AG08396 (cell line): ENCODE data around the gene TSPYL1.
"Not testable (repeated sequence)": the region's sequence is repeated elsewhere in the genome, so short reads cannot be mapped to it uniquely, and the experiment has no call there.

ENCODE experiments used
- DNase-seq: peaks from one replicate; pipeline ENCODE4 v3.0.0; 2012; ENCODE audit warnings: low spot score, mixed read lengths

Gene TSPYL1

DNA sequence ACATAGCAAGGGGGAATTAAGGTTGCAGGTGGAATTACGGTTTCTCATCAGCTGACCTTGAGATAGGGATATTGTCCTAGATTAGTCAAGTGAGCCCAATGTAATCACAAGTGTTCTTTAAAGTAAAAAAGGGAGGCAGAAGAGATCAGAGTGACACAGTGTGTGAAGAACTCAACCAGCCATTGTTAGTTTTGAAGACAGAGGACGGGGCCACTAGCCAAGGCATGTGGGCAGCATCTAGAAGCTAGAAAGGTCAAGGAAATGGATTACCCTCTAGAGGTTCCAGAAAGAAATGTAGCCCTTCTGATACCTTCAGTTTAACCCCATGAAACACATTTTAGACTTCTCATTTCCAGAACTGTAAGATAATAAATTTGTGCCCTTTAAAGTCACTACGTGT, 18.5 kb upstream of the TSPYL1 start:
- DNase-seq: no peak

DNA sequence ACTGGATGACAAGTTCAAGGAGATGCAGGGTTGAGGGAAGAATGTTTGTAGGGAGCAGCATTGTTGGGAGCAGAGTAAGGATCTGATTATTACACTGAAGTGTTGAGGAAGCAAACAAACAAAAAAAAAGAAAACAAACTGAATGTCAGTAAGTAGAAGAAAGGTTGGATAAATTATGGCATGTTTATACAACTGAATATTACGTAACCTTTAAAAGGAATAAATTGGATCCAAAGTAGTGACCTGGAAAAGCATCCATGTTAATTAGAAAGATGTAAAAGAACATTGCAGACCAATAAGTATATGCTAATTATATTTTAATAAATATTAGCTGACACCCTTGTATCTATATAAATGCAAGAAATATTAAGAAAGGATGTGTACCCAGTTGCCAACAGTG, 12.8 kb upstream of the TSPYL1 start:
- no peak for DNase-seq

DNA sequence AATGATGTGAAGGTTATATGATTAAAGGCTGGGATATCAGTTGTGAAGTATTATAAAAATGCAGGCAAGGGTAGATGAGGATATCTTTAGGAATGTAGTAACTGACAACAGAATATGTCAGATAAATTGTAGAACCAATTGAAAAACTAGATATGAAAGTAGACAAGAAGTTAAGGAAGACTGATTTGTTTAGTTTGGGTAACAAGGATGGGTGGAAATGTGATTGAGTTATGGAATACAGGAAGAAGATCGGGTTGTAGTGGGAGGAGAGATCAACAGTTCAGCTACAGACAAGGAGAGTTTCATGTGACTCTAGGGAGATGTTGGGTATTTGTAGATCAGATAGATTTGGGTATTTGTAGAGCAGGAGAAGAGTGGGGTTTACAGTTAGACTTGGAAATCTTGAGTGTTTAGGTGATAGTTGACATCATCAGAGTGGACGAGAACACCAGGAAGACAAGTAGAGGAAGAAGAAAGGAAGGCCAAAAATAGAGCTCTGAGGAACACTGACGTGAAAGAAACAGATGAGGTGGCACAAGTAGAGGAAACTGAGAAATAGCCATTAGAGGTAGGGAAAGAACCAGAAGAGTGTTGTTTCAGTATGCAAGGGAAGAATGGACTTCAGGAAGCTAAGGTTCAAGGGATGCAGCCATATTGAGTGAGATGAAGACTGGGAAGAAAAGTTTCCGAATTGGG, 12.1 kb upstream of the TSPYL1 start:
- DNase-seq: no peak

DNA sequence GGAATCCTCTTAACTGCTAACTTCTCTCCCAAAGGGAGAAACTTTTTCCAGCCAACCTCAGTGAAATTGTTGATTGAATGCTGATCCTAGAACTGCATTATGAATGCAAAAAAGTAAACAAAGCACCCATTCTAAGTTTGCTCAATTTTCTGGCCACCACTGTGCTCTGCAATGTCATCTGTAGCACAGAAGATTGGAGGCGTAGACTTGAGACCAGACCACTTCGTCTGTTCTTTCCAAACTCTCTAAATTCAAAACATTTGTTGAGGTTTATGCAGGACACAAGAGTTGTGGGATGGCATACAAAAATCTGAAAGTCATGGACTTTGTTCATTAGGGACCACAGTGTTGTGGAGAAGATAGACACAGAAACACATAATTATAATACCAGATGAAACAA, 11.1 kb upstream of the TSPYL1 start:
- DNase-seq: no peak

DNA sequence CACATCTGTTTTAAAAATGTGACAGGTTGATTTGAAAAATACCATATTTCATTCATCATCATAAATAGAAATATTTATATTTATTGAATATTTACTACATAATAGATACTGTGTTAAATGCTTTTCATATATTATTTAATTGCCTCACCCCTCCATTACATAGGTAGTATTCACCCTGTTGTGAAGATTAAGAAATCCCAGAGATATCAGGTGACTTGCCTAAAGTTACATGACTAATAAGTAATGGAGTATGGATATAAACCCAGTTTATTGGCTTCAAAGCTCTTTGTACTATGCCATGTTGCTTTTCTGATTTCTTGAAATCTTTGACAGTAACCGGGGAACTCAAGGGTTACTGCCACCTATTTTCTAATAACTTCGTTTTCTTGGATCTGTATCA, 10.1 kb upstream of the TSPYL1 start:
- no peak for DNase-seq

DNA sequence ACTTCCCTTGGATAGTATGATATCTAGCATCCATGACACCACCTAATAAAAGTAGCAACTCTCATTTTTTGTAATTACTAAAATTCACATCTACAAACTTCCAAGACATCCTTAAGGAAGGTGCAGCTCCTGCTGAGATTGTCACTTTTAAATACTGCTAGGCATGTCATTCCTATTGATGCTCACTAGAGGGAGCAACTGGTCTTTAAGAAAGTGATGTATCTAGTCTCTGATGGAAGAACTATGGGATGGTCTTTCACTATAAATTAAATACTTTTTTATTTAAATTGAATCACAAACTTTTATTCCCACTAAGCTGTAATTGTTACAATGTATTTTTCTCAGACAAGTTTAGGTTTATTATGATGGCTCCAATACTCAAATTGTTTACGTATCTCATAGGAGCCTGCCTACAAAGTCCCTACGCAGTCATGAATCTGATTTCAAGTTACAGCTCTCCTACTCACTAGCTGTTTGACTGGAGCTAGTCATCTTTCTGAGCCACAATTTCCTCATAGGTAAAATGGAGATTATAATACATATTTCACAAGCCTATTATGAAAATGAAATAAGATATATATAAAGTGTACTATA, 8.1 kb upstream of the TSPYL1 start:
- no peak for DNase-seq

DNA sequence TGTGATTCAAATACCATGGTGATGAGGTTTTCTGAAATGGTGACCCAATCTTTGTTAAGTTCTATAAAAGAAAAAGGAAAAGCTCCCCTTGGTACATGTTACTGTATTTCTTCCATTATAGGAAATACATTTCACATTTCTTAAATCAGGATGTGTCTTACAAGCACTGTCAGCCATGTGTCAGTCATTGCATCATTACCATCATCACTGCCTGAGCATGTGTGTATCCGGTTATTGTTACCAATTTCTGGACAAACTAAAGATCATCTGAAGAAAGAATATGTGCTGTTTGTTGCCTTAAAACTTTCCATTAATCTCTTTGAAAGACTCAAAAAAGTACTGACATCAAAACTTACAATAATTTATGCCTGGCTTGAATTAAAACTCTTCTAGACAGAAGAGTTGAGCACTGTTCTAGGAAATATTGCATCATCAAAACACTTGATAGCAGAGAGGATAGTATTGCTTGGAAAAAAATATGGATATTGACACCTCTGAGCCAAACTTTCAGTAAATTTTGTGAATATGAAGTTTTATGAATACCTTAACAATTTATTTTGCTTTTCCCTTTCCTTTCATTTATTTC, 7.1 kb upstream of the TSPYL1 start:
- DNase-seq: no peak

DNA sequence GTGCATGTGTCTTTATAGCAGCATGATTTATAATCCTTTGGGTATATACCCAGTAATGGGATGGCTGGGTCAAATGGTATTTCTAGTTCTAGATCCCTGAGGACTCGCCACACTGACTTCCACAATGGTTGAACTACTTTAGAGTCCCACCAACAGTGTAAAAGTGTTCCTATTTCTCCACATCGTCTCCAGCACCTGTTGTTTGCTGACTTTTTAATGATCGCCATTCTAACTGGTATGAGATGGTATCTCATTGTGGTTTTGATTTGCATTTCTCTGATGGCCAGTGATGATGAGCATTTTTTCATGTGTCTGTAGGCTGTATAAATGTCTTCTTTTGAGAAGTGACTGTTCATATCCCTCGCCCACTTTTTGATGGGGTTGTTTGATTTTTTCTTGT, 5.3 kb upstream of the TSPYL1 start:
- not testable (repeated sequence) for DNase-seq

DNA sequence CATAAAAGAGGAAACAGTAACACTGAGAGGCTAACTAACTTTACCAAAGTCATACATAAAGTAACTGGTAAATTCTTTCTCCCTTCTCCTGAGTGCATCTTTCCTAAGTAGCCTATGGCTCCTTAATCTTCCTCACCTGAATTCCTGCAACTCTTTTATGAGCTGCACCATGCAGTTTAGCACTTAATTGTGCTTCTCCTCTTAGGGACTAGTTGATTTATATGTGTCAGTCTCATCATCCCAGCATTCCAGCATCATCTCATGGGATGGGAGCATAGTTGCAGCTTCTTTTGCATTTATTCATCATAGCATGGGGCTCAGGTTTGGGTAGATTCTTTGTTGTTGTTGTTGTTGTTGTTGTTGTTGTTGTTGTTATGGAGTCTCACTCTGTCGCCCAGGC, 3.5 kb upstream of the TSPYL1 start:
- no peak for DNase-seq

DNA sequence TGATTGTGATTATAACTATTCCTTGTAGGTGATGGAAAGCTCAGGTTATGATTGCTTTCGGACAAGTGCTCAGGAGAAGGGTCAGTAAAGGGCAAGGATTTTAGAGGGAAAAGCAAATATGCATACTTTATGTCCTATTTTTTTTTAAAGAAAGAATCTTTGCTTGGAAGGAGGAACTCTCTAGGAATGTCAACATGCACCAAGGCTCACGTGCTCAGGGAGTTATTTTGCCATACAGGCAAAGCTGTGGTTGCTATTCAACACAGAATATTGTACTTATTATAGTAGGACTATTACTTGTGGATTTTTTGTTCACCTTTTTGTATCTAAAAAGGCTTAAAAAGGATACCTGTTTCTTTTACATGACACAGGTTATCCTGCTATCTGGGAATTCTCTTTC, 3.0 kb upstream of the TSPYL1 start:
- no peak for DNase-seq

DNA sequence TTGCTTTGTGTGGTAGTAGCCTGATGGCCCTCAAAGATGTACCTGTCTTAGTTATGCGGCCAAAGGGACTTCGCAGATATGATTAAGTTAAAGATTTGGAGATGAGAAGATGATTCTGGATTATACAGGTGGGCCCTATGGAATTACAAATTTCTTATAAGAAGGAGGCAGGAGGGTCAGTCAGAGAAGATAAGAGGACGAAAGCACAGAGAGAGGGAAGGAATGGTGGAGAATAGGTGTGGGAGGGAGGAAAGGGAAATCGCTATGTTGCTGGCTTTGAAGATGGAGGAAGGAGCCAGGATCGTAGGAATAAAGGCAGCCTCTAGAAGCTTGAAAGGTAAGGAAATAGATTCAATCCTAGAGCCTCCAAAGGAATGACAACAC, 1.2 kb upstream of the TSPYL1 start:
- no peak for DNase-seq

DNA sequence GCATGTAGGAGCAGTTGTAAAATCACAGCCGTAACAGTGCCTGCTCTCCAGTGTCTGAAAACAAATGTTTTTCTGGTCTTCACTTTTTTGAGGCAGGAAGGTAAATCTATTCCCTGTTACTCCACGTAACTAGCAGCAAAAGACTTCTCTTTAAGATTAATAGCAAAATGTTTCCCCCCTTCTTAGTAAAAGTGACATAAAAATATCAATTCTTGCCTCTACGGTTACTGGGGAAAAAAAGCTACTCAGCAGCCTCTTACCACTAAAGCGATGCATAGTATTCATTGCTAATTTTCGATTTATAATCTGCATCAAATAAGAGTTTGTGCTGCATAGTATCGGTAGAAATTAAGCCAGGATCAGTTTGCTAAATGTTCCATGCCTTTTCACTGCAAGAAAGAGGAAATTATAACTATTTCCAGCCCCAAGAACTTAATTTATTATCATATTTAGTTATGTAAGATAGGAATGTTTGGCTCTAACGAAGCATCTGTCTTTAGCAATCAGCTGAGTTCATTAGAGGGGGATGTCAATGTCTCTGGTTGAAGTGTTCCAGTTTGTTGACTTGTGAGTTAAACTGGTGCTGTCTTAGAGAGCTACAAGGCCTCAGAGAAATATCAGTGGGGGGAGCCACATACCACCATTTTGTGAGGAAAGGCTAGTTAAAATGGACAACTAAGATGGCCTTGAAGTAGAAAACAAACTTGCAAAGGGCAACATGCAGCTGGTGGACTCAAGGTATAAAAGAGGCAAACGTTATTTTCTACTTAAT, 617 bp upstream of the TSPYL1 start:
- DNase-seq: no peak

DNA sequence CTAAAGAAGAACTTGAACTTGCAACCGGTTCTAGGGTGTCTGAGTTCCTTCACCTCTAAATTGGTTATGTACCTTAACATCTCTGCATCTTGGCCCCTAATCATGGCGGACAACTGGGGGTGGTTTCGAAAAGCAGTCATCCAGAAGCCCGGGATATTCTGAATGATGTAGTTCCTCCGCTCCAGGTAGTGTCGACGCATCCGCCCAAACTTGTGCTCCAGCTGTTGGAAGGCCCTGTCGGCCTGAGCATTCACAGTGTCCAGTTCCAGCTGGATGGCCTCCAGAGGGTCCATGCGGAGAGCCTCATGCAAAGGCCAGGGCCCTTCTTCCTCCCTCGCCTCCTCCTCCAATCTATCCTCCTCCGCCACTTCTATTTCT, 887 bp downstream of the TSPYL1 start:
- DNase-seq: peak; percentile 24

DNA sequence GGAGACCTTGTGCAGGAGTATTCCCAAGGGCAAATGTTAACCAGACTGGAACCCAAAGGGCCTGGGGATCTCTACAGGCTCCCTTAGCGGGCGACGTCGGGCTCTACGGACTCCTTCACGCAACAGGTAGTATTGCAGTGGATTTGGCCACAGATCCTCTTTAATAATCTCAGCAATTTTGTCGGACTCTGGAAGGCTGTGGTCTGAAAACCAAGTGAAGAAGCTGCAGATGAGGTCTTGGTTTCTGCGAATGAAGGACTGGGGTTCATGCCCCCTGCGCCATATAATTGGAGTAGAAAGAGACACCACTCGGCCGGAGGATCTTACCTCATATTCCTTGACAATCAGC, 1.3 kb downstream of the TSPYL1 start:
- no peak for DNase-seq

DNA sequence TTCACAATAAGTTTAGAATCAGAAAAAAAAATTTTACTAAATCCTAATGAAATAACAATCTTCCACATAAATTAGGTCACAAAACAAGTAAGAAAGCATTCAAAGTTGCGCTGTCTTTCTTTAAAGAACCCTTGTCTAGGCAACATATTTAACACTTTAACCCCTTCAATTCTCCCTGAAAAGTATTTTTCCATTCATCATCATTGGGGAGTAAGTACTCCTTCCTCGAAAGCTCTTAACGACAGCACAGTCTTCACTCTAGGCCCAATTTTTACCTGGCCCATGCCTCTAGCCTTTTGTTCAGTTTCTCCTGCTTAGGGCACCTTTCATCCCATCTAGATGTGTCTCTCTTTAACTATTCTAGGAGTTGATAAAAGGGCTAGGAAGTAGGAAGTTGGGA, 2.6 kb downstream of the TSPYL1 start:
- DNase-seq: no peak

DNA sequence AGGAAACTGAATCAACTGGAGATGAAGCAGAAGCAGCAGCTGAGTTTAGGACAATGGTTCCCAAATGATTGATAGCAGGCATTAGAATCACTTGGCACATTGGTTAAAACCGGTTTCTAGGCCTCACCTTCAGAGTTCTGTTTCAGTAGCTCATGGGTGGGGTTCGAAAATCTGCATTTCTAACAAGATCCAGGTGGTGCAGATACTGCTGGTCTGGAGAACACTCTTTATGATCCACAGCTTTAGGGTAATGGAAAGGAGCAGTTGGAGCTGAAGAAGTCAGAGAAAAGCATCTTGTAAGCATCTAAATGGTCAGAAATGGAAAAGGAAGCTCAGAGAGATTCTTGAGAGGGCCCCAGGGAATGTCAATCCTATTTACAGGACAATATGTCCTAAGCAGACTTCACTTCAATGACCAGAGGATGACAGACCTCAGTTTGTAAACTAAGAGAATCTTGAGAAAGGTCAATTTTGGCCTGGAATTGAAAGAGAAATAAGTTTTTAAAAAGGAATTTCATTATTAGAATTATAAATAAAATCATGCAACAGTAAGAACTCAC, 8.5 kb downstream of the TSPYL1 start:
- DNase-seq: no peak

DNA sequence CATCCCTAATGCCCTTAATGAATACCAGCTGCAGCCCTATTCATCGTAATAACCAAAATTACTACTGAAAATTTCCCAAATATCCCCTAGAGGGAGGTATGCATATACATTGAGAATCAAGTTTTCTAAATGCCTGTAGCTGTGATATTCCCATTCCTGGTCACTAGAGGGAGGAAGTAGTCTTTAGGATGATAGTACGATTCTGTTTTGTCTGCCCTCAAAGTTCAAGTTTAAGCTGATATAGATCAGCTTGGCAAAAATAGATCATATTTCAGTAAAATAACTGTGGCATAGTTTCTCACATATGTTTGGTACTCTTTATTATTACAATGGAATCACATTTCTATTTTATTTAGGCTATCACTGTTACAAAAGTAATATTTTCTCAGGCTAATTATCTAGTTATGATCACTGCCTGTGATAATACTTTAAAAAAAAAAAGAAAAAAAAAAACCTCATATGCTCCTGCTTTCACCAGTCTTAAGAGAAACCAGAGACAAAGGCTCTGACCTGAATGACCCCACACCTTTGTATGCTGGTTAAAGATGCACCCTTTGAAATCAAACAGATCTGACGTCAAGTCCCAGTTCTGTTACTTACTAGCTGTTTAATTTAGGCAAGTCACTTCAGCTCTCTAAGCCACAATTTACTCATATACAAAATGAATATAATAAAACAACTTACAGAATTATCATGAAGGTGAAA, 11.0 kb downstream of the TSPYL1 start:
- DNase-seq: peak; percentile 36

DNA sequence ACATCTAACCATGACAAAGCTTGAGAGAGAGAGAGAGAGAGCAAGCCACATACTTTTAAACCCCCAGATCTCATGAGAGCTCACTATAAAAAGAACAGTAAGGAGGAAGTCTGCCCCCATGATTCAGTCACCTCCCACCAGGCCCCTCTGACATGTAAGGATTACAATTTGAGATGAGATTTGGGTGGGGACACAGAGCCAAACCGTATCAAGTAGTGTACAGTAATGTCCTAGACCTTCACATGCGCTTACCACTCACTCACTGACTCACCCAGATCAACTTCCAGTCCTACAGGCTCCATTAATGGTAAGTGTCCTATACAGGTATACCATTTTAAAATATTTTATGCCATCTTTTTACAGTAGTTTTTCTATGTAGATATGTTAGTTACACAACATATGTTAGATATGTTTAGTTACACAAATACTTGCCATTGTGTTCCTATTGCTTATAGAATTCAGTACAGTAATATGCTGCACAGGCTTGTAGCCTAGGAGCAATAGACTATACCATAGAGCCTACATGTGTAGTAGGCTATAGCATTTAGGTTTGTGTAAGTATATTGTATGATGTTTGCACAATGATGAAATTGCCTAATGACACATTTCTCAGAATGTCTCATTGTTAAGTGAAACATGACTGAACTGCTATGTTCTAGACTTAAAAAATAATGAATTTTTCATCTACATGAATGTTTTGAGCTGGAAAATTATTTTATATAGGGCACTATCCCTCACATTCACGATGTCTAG, 11.7 kb downstream of the TSPYL1 start:
- no peak for DNase-seq

DNA sequence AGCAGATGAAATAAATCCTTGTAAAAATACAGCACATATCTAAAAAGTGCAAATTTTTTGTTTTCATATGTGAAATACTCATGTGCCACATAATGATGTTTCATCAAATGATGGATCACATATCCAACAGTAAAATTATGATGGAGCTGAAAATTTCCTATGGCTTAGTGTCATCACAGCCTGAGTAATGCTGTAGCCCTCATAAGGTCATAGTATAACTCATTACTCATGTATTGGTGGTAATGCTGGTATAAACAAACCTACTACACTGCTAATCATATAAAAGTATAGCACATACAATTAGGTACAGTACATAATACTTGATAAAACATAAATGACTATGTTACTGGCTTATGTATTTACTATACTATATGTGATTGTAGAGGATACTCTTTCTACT, 12.9 kb downstream of the TSPYL1 start:
- DNase-seq: no peak

DNA sequence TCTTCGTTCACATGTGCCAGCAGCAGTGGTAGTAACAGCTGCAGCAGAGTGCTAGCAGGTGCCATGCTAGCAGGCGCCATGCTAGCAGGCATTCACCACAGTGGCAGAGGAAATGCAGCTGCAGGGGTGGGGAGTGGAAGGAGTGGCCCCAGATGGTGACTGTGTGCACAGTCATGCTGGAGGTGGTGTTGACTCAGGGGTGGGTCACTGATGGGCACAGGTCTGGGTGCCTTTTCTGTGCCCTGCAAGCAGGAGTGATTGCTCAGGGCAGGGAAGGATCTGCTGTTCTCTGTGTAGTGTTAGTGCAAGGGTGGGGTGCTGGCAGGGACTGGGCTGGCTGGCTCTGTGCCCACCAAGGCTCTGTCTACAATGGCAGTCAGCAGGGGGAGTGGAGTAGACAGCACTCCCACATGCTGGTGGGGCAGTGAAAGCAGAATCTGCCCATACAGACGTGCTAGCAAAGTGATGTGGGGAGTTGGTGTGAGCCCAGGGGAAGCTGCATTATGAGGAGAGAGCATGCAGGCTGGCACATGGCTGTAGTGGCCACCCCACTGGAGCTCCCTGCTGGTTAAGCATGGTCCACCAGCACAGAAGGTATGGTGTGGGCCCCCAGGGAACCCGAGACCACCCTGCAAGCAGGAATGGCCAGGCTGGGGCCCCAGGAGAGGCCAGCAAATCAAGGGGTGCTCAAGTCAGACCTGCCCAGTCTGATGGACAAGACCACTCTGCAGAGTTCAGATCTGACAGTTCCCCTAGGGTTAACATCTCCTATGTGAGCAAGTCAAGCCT, 14.5 kb downstream of the TSPYL1 start:
- DNase-seq: no peak

DNA sequence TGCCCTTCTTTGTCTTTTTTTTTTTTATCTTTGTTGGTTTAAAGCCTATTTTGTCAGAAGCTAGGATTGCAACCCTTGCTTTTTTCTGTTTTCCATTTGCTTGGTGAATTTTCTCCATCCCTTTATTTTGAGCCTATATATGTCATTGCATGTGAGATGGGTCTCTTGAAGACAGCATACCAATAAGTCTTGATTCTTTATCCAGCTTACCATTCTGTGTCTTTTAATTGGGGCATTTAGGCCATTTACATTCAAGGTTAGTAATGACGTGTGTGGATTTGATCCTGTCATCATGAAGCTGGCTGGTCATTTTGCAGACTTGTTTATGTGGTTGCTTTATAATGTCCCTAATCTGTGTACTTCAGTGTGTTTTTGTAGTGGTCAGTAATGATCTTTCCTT, 16.4 kb downstream of the TSPYL1 start:
- DNase-seq: no peak
